Hepatocyte (in vitro differentiated cells): Measurements from ENCODE around the gene EXOC3.

ENCODE experiments used
- EZH2 ChIP-seq: fragments of 200-600 bp; sonication (generic); IDR thresholded peaks from 2 replicates; pipeline ENCODE4 v1.6.1; 2016; ENCODE audit warnings: antibody characterized with exemption, mild to moderate bottlenecking, borderline replicate concordance
- EZH2phosphoT487 ChIP-seq: fragments of 200-600 bp; sonication (generic); IDR thresholded peaks from one replicate; pipeline ENCODE4 v1.6.1; 2018; ENCODE audit warnings: antibody characterized with exemption, mild to moderate bottlenecking, low read depth, moderate library complexity; ENCODE audit not compliant: unreplicated experiment, severe bottlenecking
- TF ChIP-seq, protein P1 (sequence below): fragments of 200-600 bp; sonication (generic); IDR thresholded peaks from 2 replicates; pipeline ENCODE4 v1.5.1; 2016; ENCODE audit warnings: antibody characterized with exemption, mild to moderate bottlenecking; ENCODE audit not compliant: poor library complexity

DNA sequence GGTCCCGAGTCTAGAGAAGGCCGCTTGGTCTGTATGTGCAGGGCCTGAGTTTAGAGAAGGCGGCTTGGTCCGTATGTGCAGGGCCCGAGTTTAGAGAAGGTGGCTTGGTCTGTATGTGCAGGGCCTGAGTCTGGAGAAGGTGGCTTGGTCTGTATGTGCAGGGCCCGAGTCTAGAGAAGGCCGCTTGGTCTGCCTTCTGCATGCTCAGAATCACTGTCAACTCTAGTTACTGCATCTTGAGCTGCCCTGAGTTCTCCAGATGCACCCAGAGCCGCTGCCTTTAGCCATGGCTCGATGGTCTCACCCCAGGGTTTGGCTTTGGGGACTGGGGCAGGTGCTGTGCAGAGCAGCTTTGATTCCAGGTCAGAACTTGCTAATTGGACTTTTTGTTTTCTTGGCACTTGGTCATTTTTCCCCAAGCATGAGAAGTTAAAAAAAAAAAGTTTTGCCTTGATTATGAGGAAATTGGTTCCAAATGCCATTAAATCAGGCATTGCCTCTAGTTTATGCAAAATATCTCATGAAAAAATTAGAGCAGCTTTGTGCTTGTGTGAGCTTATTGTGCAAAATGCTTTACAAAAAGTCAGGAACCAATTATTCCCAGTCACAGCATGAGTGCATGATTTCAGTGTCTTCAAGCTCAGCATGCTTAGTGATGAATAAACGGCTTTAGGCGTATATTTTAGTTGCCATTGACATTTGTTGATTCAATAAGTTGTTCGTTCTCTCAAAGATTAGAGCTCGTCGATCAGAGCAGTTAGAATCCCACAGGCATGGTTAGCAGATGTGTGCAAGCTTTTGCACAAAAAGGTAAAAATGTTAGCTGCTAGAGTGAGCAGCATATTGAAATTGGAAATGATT is 25.4 kb upstream of the EXOC3 start:
- TF ChIP-seq, protein P1, sequence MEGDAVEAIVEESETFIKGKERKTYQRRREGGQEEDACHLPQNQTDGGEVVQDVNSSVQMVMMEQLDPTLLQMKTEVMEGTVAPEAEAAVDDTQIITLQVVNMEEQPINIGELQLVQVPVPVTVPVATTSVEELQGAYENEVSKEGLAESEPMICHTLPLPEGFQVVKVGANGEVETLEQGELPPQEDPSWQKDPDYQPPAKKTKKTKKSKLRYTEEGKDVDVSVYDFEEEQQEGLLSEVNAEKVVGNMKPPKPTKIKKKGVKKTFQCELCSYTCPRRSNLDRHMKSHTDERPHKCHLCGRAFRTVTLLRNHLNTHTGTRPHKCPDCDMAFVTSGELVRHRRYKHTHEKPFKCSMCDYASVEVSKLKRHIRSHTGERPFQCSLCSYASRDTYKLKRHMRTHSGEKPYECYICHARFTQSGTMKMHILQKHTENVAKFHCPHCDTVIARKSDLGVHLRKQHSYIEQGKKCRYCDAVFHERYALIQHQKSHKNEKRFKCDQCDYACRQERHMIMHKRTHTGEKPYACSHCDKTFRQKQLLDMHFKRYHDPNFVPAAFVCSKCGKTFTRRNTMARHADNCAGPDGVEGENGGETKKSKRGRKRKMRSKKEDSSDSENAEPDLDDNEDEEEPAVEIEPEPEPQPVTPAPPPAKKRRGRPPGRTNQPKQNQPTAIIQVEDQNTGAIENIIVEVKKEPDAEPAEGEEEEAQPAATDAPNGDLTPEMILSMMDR, result no peak
- TF ChIP-seq EZH2phosphoT487, result no peak
- TF ChIP-seq EZH2, result no peak
